ENCODE measurements around the gene KLHL17. TPM values are rescaled to one million over a fixed set of nuclear protein-coding genes. Genes with fewer than 3 reads are reported as not detected.
A peak's percentile ranks its signal among the peaks of the same experiment; 100 is the strongest.

The KLHL17 gene
- total RNA-seq, 1 donor from 2014 or later: 17.0 TPM

DNA sequence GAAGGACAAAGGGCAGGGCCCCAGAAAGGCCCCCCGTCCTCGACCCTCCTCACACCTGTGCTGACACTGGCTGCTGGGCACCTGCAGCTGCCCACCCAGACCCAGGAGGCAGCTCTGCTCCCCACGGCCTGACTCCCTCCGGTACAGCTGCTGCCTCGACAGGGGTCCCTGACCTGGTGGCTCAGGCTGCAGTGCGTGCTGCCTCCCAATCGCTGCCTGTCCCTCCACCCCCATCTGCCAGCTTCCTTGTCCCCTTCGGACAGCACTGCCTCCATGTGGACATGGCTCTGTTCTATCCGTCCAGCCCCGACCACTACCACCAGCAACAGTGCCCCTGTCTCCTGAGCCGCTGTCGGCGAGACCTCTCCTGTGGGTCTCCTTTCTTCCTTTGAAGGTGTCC lies 5.5 kb upstream of the KLHL17 start:
- Histone ChIP-seq H3K4me3 (no peak overlapping the region), H3K36me3 (peaks cover 71% of the 10 kb centered on the region), H3K4me1 (peaks cover 19% of the 10 kb centered on the region), H3K27me3 (ENCODE audit: low read depth) (no peaks in the 10 kb centered on the region), H3K9me3 (no peaks in the 10 kb centered on the region), H3K27ac (no peak overlapping the region)
- no peak for ATAC-seq
- intact Hi-C loops (cut with DNase I): no loop called here
- DNase-seq: no peak
- TF ChIP-seq, protein P1, sequence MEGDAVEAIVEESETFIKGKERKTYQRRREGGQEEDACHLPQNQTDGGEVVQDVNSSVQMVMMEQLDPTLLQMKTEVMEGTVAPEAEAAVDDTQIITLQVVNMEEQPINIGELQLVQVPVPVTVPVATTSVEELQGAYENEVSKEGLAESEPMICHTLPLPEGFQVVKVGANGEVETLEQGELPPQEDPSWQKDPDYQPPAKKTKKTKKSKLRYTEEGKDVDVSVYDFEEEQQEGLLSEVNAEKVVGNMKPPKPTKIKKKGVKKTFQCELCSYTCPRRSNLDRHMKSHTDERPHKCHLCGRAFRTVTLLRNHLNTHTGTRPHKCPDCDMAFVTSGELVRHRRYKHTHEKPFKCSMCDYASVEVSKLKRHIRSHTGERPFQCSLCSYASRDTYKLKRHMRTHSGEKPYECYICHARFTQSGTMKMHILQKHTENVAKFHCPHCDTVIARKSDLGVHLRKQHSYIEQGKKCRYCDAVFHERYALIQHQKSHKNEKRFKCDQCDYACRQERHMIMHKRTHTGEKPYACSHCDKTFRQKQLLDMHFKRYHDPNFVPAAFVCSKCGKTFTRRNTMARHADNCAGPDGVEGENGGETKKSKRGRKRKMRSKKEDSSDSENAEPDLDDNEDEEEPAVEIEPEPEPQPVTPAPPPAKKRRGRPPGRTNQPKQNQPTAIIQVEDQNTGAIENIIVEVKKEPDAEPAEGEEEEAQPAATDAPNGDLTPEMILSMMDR (IDR thresholded peaks at IDR 0.05): no peak

- DNase-seq: no peak
- peaks cover 65% of the 10 kb centered on the region for H3K36me3 ChIP-seq
- TF ChIP-seq, protein P1 (IDR thresholded peaks at IDR 0.05): no peak
- H3K27me3 ChIP-seq (ENCODE audit: low read depth): no peaks in the 10 kb centered on the region
- H3K4me1 ChIP-seq: peaks cover 20% of the 10 kb centered on the region
- H3K4me3 ChIP-seq: no peak overlapping the region
- no peak overlapping the region for H3K27ac ChIP-seq
- no peaks in the 10 kb centered on the region for H3K9me3 ChIP-seq
- intact Hi-C loops (cut with DNase I): no loop called here
- ATAC-seq: no peak
Observed at GRCh38 chr1:955474-955873, 4.9 kb upstream of the KLHL17 start.

GRCh38 chr1:956636-957035 lies 3.7 kb upstream of the KLHL17 start:
- Histone ChIP-seq H3K27ac (no peak overlapping the region), H3K4me1 (peaks cover 25% of the 10 kb centered on the region), H3K4me3 (no peak overlapping the region), H3K27me3 (ENCODE audit: low read depth) (no peaks in the 10 kb centered on the region), H3K36me3 (peaks cover 54% of the 10 kb centered on the region), H3K9me3 (no peaks in the 10 kb centered on the region)
- DNase-seq (no peak), ATAC-seq (no peak)
- intact Hi-C loops (cut with DNase I): no loop called here
- TF ChIP-seq, protein P1 (IDR thresholded peaks at IDR 0.05): no peak

- Histone ChIP-seq H3K4me3 (peak within 1 kb of the TSS; percentile 96), H3K27ac (peak within 1 kb of the TSS; percentile 73), H3K36me3 (peaks cover 36% of the 10 kb centered on the region), H3K4me1 (peaks cover 25% of the 10 kb centered on the region), H3K9me3 (no peaks in the 10 kb centered on the region), H3K27me3 (ENCODE audit: low read depth) (no peaks in the 10 kb centered on the region)
- peak; percentile 94 for DNase-seq
- peak; percentile 96 for ATAC-seq
- TF ChIP-seq, protein P1 (IDR thresholded peaks at IDR 0.05): no peak
- intact Hi-C loops (cut with DNase I): no loop called here
Observed at GRCh38 chr1:958823-959730, 1.3 kb upstream of the KLHL17 start, which contains the start of gene NOC2L. TSS of gene NOC2L (minus strand) at chr1:959256. CDS start at chr1:959240, 16 bp downstream.

DNA sequence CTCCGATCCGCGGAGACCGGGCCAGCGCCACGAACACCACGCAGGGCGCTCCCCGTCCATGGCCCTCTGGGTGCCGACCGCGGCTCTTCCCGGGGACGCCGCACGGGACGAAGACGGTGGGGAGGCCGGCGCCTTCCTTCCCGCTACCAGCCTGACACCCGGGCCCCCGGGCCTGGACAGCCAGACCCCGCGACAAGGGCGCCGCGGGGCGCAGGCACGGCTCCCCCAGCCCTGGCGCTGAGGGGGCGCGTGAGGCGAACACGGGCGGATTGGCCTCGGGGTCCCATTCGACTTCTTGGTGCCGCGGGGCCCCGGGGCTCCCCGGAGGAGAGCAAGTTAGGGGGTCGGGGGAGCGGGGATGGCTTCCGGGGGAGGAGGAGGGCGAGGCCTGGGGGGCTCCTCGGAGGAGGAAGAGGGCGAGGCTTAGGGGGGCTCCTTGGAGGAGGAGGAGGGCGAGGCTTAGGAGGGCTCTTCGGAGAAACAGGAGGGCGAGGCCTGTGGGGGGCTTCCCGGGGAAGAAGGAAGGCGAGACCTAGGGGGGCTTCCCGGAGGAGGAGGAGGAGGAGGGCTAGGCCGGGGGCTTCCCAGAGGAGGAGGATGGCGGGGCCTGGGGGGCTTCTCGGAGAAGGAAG lies 537 bp upstream of the KLHL17 start:
- DNase-seq: no peak
- H3K4me3 ChIP-seq: peak overlapping the region; percentile 96
- peaks cover 28% of the 10 kb centered on the region for H3K36me3 ChIP-seq
- H3K27ac ChIP-seq: no peak overlapping the region
- TF ChIP-seq, protein P1 (IDR thresholded peaks at IDR 0.05): no peak
- intact Hi-C loops (cut with DNase I): no loop called here
- peaks cover 25% of the 10 kb centered on the region for H3K4me1 ChIP-seq
- no peaks in the 10 kb centered on the region for H3K9me3 ChIP-seq
- H3K27me3 ChIP-seq (ENCODE audit: low read depth): no peaks in the 10 kb centered on the region
- peak in 1 of 2 donors; percentile 13 for ATAC-seq
